Measurements from ENCODE around the gene THUMPD2.

GRCh38 chr2:39730276-39730675 lies 48.8 kb downstream of the THUMPD2 start:
- no peak for TF ChIP-seq PKNOX1 (IDR thresholded peaks at IDR 0.05)
- TF ChIP-seq SUZ12 (IDR thresholded peaks at IDR 0.05), result no peak
- TF ChIP-seq HDGF (IDR thresholded peaks at IDR 0.05; ENCODE audit: borderline replicate concordance), result no peak
- no peak for TF ChIP-seq ZNF384 (IDR thresholded peaks at IDR 0.05)

Measured in HEK293T (cell line).